ENCODE results near the gene ZC3H18. TPM values are rescaled to one million over a fixed set of nuclear protein-coding genes. Genes with fewer than 3 reads are reported as not detected.

The ZC3H18 gene
- total and polyA plus RNA-seq, 2 experiments from 2014 or later = 30.0 to 40.7 TPM

- no peak; a peak in 1 of 4 replicates for TF ChIP-seq CTCF (conservative IDR thresholded peaks at IDR 0.05; ENCODE audit: low read depth in 2 of 2)
- no peak for TF ChIP-seq ZNF331 (CRISPR knock-in tag; IDR thresholded peaks at IDR 0.05; ENCODE audit: low read depth)
- TF ChIP-seq ETS1 (IDR thresholded peaks at IDR 0.05) = no peak
- no peak for TF ChIP-seq EZH2phosphoT487 (IDR thresholded peaks at IDR 0.05; ENCODE audit: unreplicated experiment)
Measured at GRCh38 chr16:88624481-88624880, 54.3 kb downstream of the ZC3H18 start (continued).

GRCh38 chr16:88624977-88625576, 54.9 kb downstream of the ZC3H18 start:
- Histone ChIP-seq H3K27me3 (ENCODE audit: insufficient read depth) (no peaks in the 10 kb centered on the region), H3K9me2 (ENCODE audit: insufficient read depth) (no peaks in the 10 kb centered on the region), H3F3A (replicated peaks; ENCODE audit: low read depth) (no peaks in the 10 kb centered on the region; the same call in 1 of the 2 replicates), H4K20me1 (replicated peaks; ENCODE audit: insufficient read depth) (0 out of 2 replicates have a peak, but pooled peaks cover 5% of the 10 kb centered on the region), H3K4me1 (ENCODE audit: insufficient read depth) (no peaks in the 10 kb centered on the region; the same call in 1 of the 2 replicates), H3K4me2 (no peak overlapping the region), H3K36me3 (ENCODE audit: insufficient read depth) (peaks cover 10% of the 10 kb centered on the region; the same call in 1 of the 2 replicates), H3K27ac (ENCODE audit: low read depth) (no peak overlapping the region), H3K79me2 (replicated peaks; ENCODE audit: insufficient read depth) (peaks cover 4% of the 10 kb centered on the region; the same call in 1 of the 2 replicates), H3K4me3 (no peak overlapping the region), H2AFZ (no peak overlapping the region)
- peaks cover 49% of the 10 kb centered on the region for H3K36me3 Mint-ChIP-seq (ENCODE audit: low read depth)
- H3K27ac Mint-ChIP-seq = no peak overlapping the region
- H3K4me3 Mint-ChIP-seq = no peak overlapping the region
- DNase-seq (ENCODE audit: low spot score) (no peak), ATAC-seq (peak; percentile 18; the same call in 2 of the 3 replicates)
- TF ChIP-seq EZH2 (IDR thresholded peaks at IDR 0.05; ENCODE audit: low read depth, unreplicated experiment) (no peak), ZNF114 (CRISPR knock-in tag; IDR thresholded peaks at IDR 0.05) (no peak), ETS1 (IDR thresholded peaks at IDR 0.05) (no peak), REST (IDR thresholded peaks at IDR 0.05; ENCODE audit: unreplicated experiment) (no peak), STAT1 (IDR thresholded peaks at IDR 0.05; ENCODE audit: unreplicated experiment) (no peak), JUNB (IDR thresholded peaks at IDR 0.05; ENCODE audit: unreplicated experiment) (no peak), ZNF462 (CRISPR knock-in tag; IDR thresholded peaks at IDR 0.05) (no peak)
- H3K27me3 Mint-ChIP-seq (ENCODE audit: insufficient read depth, low read depth, poor library complexity) = peaks cover 12% of the 10 kb centered on the region
- H3K9me3 Mint-ChIP-seq = no peaks in the 10 kb centered on the region
- peaks cover 12% of the 10 kb centered on the region; the same call in 1 of the 3 replicates for H3K4me1 Mint-ChIP-seq
